K562 (cell line): Measurements from ENCODE around the gene SENP3. TPM values are rescaled to one million over a fixed set of nuclear protein-coding genes. Genes with fewer than 3 reads are reported as not detected.
A peak's percentile ranks its signal among the peaks of the same experiment; 100 is the strongest.

Experiments
- CHD7 ChIP-seq: fragments of 200-600 bp; sonication (generic); IDR thresholded peaks from one replicate; pipeline ENCODE4 v1.6.1; 2012; ENCODE audit warnings: mild to moderate bottlenecking, low read depth, low read length, inconsistent platforms
- HOMEZ ChIP-seq: fragments of 250-450 bp; sonication (Bioruptor Pico); IDR thresholded peaks from 2 replicates; pipeline ENCODE4 v1.4.0; 2020; ENCODE audit warnings: mild to moderate bottlenecking, moderate library complexity
- KLF1 ChIP-seq: fragments of 450-650 bp; IDR thresholded peaks from 2 replicates; pipeline ENCODE4 v1.6.1; 2016; ENCODE audit warnings: missing genetic modification characterization, missing compliant biosample characterization
- MYC ChIP-seq, 2 experiments: fragments of 250-450 bp in 1 of 2; sonication (Bioruptor Pico) in 1 of 2; IDR thresholded peaks; 2 replicates each; pipeline versions ENCODE4 v1.5.1 to v1.6.1; 2012 to 2021; ENCODE audit warnings: low read depth in 2 of 2, borderline replicate concordance in 1 of 2, improper control_type of control experiment in 1 of 2, low read length in 1 of 2, mild to moderate bottlenecking in 1 of 2, moderate library complexity in 1 of 2
- PCBP1 ChIP-seq: fragments of 200-400 bp; formaldehyde crosslinking; IDR thresholded peaks from 2 replicates; pipeline ENCODE4 v1.6.1; 2018; ENCODE audit warnings: mild to moderate bottlenecking, low read depth, low read length; ENCODE audit not compliant: poor library complexity, severe bottlenecking
- PURB ChIP-seq: sonication (generic); formaldehyde crosslinking; IDR thresholded peaks from 2 replicates; pipeline ENCODE4 v1.9.0; 2021; ENCODE audit warnings: low read depth, mild to moderate bottlenecking, missing genetic modification reagents
- SAFB2 ChIP-seq: fragments of 200-400 bp; formaldehyde crosslinking; IDR thresholded peaks from 2 replicates; pipeline ENCODE4 v1.6.1; 2018; ENCODE audit warnings: borderline replicate concordance, low read length, low read depth, moderate library complexity; ENCODE audit not compliant: severe bottlenecking
- TEAD1 ChIP-seq, 2 experiments: fragments of 450-650 bp in 1 of 2; sonication (generic) in 1 of 2; formaldehyde crosslinking; IDR thresholded peaks; 2 replicates each; pipeline versions ENCODE4 v1.4.0 to v1.8.0; 2020 to 2022; ENCODE audit warnings: mild to moderate bottlenecking in 2 of 2, missing genetic modification reagents in 1 of 2
- ZNF316 ChIP-seq: fragments of 450-650 bp; IDR thresholded peaks from 2 replicates; pipeline ENCODE4 v1.6.1; 2016
- ZNF586 ChIP-seq: fragments of 450-650 bp; formaldehyde crosslinking; conservative IDR thresholded peaks from 2 replicates; pipeline ENCODE4 v1.4.0; 2020; ENCODE audit warnings: mild to moderate bottlenecking, moderate library complexity
- polyA plus RNA-seq, 8 experiments: library from polyadenylated mRNA; depleted of rRNA in 4 of 8; stranded (reverse) in 5 of 8; unstranded in 3 of 8; fragments of >200 nt; fragmentation: Nextera tagmentation in 2 of 8; fragmentation: Illumina TruSeq in 1 of 8; extraction: Ambion mirVana in 2 of 8; extraction: Trizol in 1 of 8; gene quantifications; 2 replicates each; pipeline versions ENCODE4 v1.2.1 to v1.2.3, GENCODE V29; 2011 to 2014; ENCODE audit warnings: inconsistent platforms in 1 of 8, missing spikeins in 1 of 8
- total RNA-seq, 7 experiments: library from RNA; depleted of rRNA in 6 of 7; stranded (reverse); fragments of >200 nt in 6 of 7; fragmentation: Illumina TruSeq in 2 of 7; extraction: Trizol in 2 of 7; gene quantifications; 2 replicates each; pipeline versions ENCODE4 v1.2.1 to v1.2.3, GENCODE V29; 2011 to 2021; ENCODE audit warnings: low replicate concordance in 1 of 7

Gene SENP3
- total and polyA plus RNA-seq, 9 of the 15 experiments (the other 6 are each of a cell fraction or from before 2014, with no cell fraction given), result 0.63 to 102 (median 78.8) TPM

GRCh38 chr17:7582396-7583252 is 20.9 kb downstream of the SENP3 start (continued):
- TF ChIP-seq TEAD1 (CRISPR knock-in tag; IDR thresholded peaks at IDR 0.05) (no peak), PURB (no peak), SAFB2 (no peak), PCBP1 (peak; percentile 44), MYC (IDR thresholded peaks at IDR 0.05; ENCODE audit: low read depth, low read length) (no peak), MYC (CRISPR knock-in tag; IDR thresholded peaks at IDR 0.05; ENCODE audit: borderline replicate concordance, low read depth) (peak; percentile 73; the same call in 1 of the 2 replicates), KLF1 (no peak), ZNF586 (CRISPR knock-in tag) (no peak), ZNF316 (no peak), CHD7 (no peak), HOMEZ (CRISPR knock-in tag) (no peak)
